ENCODE data around the gene TAAR6. TPM values are rescaled to one million over a fixed set of nuclear protein-coding genes. Genes with fewer than 3 reads are reported as not detected.
"Not testable (repeated sequence)": the region's sequence is repeated elsewhere in the genome, so short reads cannot be mapped to it uniquely, and the experiment has no call there.

TAAR6 gene
- total and polyA plus RNA-seq, 9 donors: not detected

GRCh38 chr6:132587424-132587823 lies 17.3 kb downstream of the TAAR6 start:
- Histone ChIP-seq H3K36me3 (ENCODE audit: control insufficient read depth, insufficient read depth, low read length) (no peaks in the 10 kb centered on the region), H3K9me3 (replicated peaks; ENCODE audit: control insufficient read depth, low read depth, low read length) (no peaks in the 10 kb centered on the region)

GRCh38 chr6:132589454-132589853 lies 19.3 kb downstream of the TAAR6 start, which contains the start of gene TAAR5:
TSS of gene TAAR5 (minus strand) at chr6:132589741. CDS start at chr6:132589686, 55 bp downstream.
- H3K4me3 ChIP-seq (ENCODE audit: low read length): no peak within 1 kb of the TSS
- H3K36me3 ChIP-seq (ENCODE audit: control insufficient read depth, insufficient read depth, low read length): no peaks in the 10 kb centered on the region
- DNase-seq: no peak
- H3K4me1 ChIP-seq (ENCODE audit: control insufficient read depth, insufficient read depth, low read length): no peaks in the 10 kb centered on the region
- no peak within 1 kb of the TSS for H3K27ac ChIP-seq (ENCODE audit: low read length)
- no peaks in the 10 kb centered on the region for H3K27me3 ChIP-seq (ENCODE audit: control insufficient read depth, insufficient read depth, low read length)
- WGBS (ENCODE audit: insufficient coverage): 25% methylated on average over 1 of the region's 5 CpGs
- no peaks in the 10 kb centered on the region for H3K9me3 ChIP-seq (replicated peaks; ENCODE audit: control insufficient read depth, low read depth, low read length)

More at GRCh38 chr6:132587424-132587823, 17.3 kb downstream of the TAAR6 start:
- Histone ChIP-seq H3K27ac (ENCODE audit: low read length) (no peak overlapping the region), H3K27me3 (ENCODE audit: control insufficient read depth, insufficient read depth, low read length) (no peaks in the 10 kb centered on the region), H3K4me1 (ENCODE audit: control insufficient read depth, insufficient read depth, low read length) (no peaks in the 10 kb centered on the region), H3K4me3 (ENCODE audit: low read length) (no peak overlapping the region)
- no peak for DNase-seq
- 40% methylated on average over 1 of the region's 2 CpGs for WGBS (ENCODE audit: insufficient coverage)

DNA sequence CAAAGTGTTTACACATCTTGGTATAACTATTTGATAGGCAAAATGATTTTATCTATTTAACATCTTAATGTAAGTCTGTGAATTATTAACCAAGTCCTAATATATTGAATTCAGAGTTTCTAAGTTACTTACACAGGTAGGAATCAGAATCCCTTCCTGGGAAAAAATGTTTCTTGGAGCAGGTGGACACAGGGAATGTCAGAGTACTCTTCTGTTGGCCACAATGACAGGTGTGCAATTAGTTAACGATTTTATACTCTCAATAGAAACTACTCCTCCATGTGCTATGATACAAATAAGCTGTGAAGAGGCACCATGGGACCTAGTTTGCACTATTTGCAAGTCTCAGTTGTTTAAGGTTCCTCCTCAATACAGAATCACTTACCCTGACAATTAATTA lies 20.2 kb downstream of the TAAR6 start:
- H3K36me3 ChIP-seq (ENCODE audit: control insufficient read depth, insufficient read depth, low read length): no peaks in the 10 kb centered on the region
- no peak overlapping the region for H3K27ac ChIP-seq (ENCODE audit: low read length)
- no peaks in the 10 kb centered on the region for H3K4me1 ChIP-seq (ENCODE audit: control insufficient read depth, insufficient read depth, low read length)
- no CpG with 5 or more reads among the region's 1 CpG for WGBS (ENCODE audit: insufficient coverage)
- H3K4me3 ChIP-seq (ENCODE audit: low read length): no peak overlapping the region
- no peaks in the 10 kb centered on the region for H3K9me3 ChIP-seq (replicated peaks; ENCODE audit: control insufficient read depth, low read depth, low read length)
- no peak for DNase-seq
- H3K27me3 ChIP-seq (ENCODE audit: control insufficient read depth, insufficient read depth, low read length): no peaks in the 10 kb centered on the region

- Histone ChIP-seq H3K4me3 (ENCODE audit: low read length) (no peak overlapping the region), H3K4me1 (ENCODE audit: control insufficient read depth, insufficient read depth, low read length) (no peaks in the 10 kb centered on the region), H3K27me3 (ENCODE audit: control insufficient read depth, insufficient read depth, low read length) (no peaks in the 10 kb centered on the region), H3K9me3 (replicated peaks; ENCODE audit: control insufficient read depth, low read depth, low read length) (no peaks in the 10 kb centered on the region), H3K27ac (ENCODE audit: low read length) (no peak overlapping the region), H3K36me3 (ENCODE audit: control insufficient read depth, insufficient read depth, low read length) (no peaks in the 10 kb centered on the region)
- 53% methylated on average over 1 of the region's 2 CpGs for WGBS (ENCODE audit: insufficient coverage)
- DNase-seq: no peak
Measured at GRCh38 chr6:132592855-132593254, 22.7 kb downstream of the TAAR6 start.

DNA sequence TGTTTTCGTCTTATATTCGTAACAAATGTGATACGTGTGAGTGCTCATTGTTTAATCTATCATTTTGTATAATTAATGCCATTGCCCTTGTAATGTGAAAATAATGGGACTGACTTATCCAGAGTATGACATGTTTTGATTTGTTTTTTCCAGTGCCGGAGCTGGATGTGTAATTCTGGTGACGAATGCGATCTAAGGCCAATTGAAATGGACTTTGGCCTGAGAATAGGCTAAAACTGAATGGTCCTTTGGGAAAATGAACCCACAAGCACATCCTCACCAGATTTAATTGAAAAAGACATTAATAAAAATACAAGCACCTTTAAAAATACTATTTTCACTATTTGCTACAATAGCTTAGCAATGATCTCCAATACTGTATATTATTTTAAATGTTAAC lies 26.1 kb downstream of the TAAR6 start:
- Histone ChIP-seq H3K4me3 (ENCODE audit: low read length) (no peak overlapping the region), H3K4me1 (ENCODE audit: control insufficient read depth, insufficient read depth, low read length) (no peaks in the 10 kb centered on the region), H3K9me3 (replicated peaks; ENCODE audit: control insufficient read depth, low read depth, low read length) (no peaks in the 10 kb centered on the region), H3K27me3 (ENCODE audit: control insufficient read depth, insufficient read depth, low read length) (no peaks in the 10 kb centered on the region), H3K36me3 (ENCODE audit: control insufficient read depth, insufficient read depth, low read length) (no peaks in the 10 kb centered on the region), H3K27ac (ENCODE audit: low read length) (no peak overlapping the region)
- no peak for DNase-seq
- no CpG with 5 or more reads among the region's 6 CpGs for WGBS (ENCODE audit: insufficient coverage)

DNA sequence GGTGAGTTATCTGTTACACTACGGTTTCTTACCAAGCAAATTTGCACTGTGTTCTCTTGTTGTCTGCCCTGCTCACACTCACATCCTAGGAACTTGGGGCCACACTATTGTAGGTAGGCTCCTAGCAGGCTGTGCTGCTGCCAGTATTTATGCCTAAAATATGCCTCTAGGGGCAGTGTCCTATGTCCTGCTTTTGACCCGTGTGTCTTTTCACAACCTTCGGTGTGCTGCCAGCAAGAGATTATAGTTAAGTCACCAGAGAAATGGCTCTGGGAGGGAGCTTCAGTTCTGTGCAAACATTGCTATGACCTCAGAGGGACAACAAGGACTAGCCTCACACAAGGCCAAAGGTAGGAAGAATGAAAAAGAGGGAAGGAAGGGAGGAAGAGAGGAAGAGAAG lies 28.4 kb downstream of the TAAR6 start:
- DNase-seq: no peak
- Histone ChIP-seq H3K4me3 (ENCODE audit: low read length) (no peak overlapping the region), H3K36me3 (ENCODE audit: control insufficient read depth, insufficient read depth, low read length) (no peaks in the 10 kb centered on the region), H3K27me3 (ENCODE audit: control insufficient read depth, insufficient read depth, low read length) (no peaks in the 10 kb centered on the region), H3K4me1 (ENCODE audit: control insufficient read depth, insufficient read depth, low read length) (no peaks in the 10 kb centered on the region), H3K27ac (ENCODE audit: low read length) (no peak overlapping the region), H3K9me3 (replicated peaks; ENCODE audit: control insufficient read depth, low read depth, low read length) (no peaks in the 10 kb centered on the region)
- 17% methylated on average over 2 of the region's 3 CpGs for WGBS (ENCODE audit: insufficient coverage)

DNA sequence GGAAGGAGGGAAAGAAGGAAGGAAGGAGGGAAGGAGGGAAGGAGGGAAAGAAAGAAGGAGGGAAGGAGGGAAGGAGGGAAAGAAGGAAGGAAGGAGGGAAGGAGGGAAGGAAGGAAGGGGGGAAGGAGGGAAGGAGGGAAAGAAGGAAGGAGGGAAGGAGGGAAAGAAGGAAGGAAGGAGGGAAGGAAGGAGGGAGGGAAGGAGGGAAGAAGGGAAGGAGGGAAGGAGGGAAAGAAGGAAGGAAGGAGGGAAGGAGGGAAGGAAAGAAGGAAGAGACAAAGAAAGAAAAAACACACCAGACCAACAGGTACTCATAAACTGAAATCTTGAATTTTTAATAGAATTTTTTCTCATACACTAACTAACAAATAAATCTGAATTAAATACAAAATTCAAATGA lies 30.8 kb downstream of the TAAR6 start:
- DNase-seq; H3K4me3 ChIP-seq (ENCODE audit: low read length); H3K36me3 ChIP-seq (ENCODE audit: control insufficient read depth, insufficient read depth, low read length); H3K4me1 ChIP-seq (ENCODE audit: control insufficient read depth, insufficient read depth, low read length); H3K27ac ChIP-seq (ENCODE audit: low read length); H3K9me3 ChIP-seq (replicated peaks; ENCODE audit: control insufficient read depth, low read depth, low read length); H3K27me3 ChIP-seq (ENCODE audit: control insufficient read depth, insufficient read depth, low read length): not testable (repeated sequence)

- no peaks in the 10 kb centered on the region for H3K27me3 ChIP-seq (ENCODE audit: control insufficient read depth, insufficient read depth, low read length)
- no peak for DNase-seq
- H3K36me3 ChIP-seq (ENCODE audit: control insufficient read depth, insufficient read depth, low read length): no peaks in the 10 kb centered on the region
- H3K27ac ChIP-seq (ENCODE audit: low read length): no peak overlapping the region
- no peak overlapping the region for H3K4me3 ChIP-seq (ENCODE audit: low read length)
- WGBS (ENCODE audit: insufficient coverage): 77% methylated on average over 4 of the region's 8 CpGs
- H3K4me1 ChIP-seq (ENCODE audit: control insufficient read depth, insufficient read depth, low read length): no peaks in the 10 kb centered on the region
- no peaks in the 10 kb centered on the region for H3K9me3 ChIP-seq (replicated peaks; ENCODE audit: control insufficient read depth, low read depth, low read length)
Measured at GRCh38 chr6:132604635-132605152, 34.6 kb downstream of the TAAR6 start.

GRCh38 chr6:132607544-132608233 lies 37.6 kb downstream of the TAAR6 start:
- WGBS (ENCODE audit: insufficient coverage): no CpG with 5 or more reads among the region's 5 CpGs
- DNase-seq: no peak
- Histone ChIP-seq H3K27ac (ENCODE audit: low read length) (no peak overlapping the region), H3K36me3 (ENCODE audit: control insufficient read depth, insufficient read depth, low read length) (no peaks in the 10 kb centered on the region), H3K9me3 (replicated peaks; ENCODE audit: control insufficient read depth, low read depth, low read length) (no peaks in the 10 kb centered on the region), H3K27me3 (ENCODE audit: control insufficient read depth, insufficient read depth, low read length) (no peaks in the 10 kb centered on the region), H3K4me1 (ENCODE audit: control insufficient read depth, insufficient read depth, low read length) (no peaks in the 10 kb centered on the region), H3K4me3 (ENCODE audit: low read length) (no peak overlapping the region)

DNA sequence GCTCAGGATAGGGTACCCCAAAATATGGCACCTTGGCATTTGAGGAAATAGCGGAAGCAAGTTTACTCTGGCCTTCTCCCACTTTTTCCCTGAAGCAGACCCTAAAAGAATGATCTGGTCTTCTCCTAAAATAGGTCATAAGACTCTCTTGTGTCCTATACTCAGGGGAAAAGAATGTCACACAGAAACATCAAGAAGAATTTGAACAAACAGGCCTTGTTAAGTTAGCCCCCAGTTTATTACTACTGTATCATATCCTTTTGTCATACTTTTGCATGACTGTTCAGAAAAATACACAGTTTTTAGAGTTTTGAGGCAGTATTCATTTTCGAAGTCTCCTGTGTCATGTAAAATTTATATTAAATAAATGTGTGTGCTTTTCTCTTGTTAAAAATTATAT lies 41.5 kb downstream of the TAAR6 start:
- Histone ChIP-seq H3K27me3 (ENCODE audit: control insufficient read depth, insufficient read depth, low read length) (no peaks in the 10 kb centered on the region), H3K4me1 (ENCODE audit: control insufficient read depth, insufficient read depth, low read length) (no peaks in the 10 kb centered on the region), H3K27ac (ENCODE audit: low read length) (no peak overlapping the region), H3K36me3 (ENCODE audit: control insufficient read depth, insufficient read depth, low read length) (no peaks in the 10 kb centered on the region), H3K4me3 (ENCODE audit: low read length) (no peak overlapping the region), H3K9me3 (replicated peaks; ENCODE audit: control insufficient read depth, low read depth, low read length) (no peaks in the 10 kb centered on the region)
- no CpG with 5 or more reads among the region's 2 CpGs for whole genome bisulfite sequencing (ENCODE audit: insufficient coverage)
- DNase-seq: no peak

Measured in muscle of leg (tissue), 11 donors.